Measurements from ENCODE around the gene ATG2A. TPM values are rescaled to one million over a fixed set of nuclear protein-coding genes. Genes with fewer than 3 reads are reported as not detected.
A peak's percentile ranks its signal among the peaks of the same experiment; 100 is the strongest.

Gene ATG2A
- polyA plus RNA-seq, 3 donors, result 2.6 to 24.9 (median 4.0) TPM

- Histone ChIP-seq H2AFZ (ENCODE audit: insufficient read depth, low read depth, low read length, poor library complexity, severe bottlenecking) (no peak overlapping the region), H3K36me3 (replicated peaks in 1 of 2; ENCODE audit: control insufficient read depth in 1 of 2, insufficient read depth in 2 of 2, low read length in 2 of 2) (peaks cover 60 to 69% of the 10 kb centered on the region in 2 donors), H3K9ac (ENCODE audit: insufficient read depth, low read length, poor library complexity, severe bottlenecking) (no peak overlapping the region), H4K20me1 (ENCODE audit: insufficient read depth, low read length) (peaks cover 6% of the 10 kb centered on the region), H3K27me3 (ENCODE audit: control insufficient read depth in 2 of 2, insufficient read depth in 2 of 2, low read length in 2 of 2) (no peaks in the 10 kb centered on the region), H3K79me2 (ENCODE audit: insufficient read depth, low read length) (no peaks in the 10 kb centered on the region), H3K4me1 (ENCODE audit: control insufficient read depth in 1 of 2, insufficient read depth in 2 of 2, low read length in 2 of 2) (peaks cover 9 to 13% of the 10 kb centered on the region in 2 donors), H3K9me3 (replicated peaks in 1 of 2; ENCODE audit: control insufficient read depth in 1 of 2, insufficient read depth in 1 of 2, low read length in 2 of 2) (no peaks in the 10 kb centered on the region), H3K4me3 (replicated peaks in 1 of 3; ENCODE audit: low read depth in 2 of 3, low read length in 3 of 3) (no peak overlapping the region), H3K4me2 (replicated peaks; ENCODE audit: extremely low read depth, low read length, poor library complexity, severe bottlenecking) (no peak overlapping the region), H3K27ac (ENCODE audit: low read depth in 1 of 2, low read length in 2 of 2) (no peak overlapping the region)
- whole genome bisulfite sequencing (ENCODE audit: insufficient coverage), result 94% methylated on average over 9 of the region's 14 CpGs
- TF ChIP-seq CTCF (IDR thresholded peaks at IDR 0.05), result no peak
- peaks cover 57 to 60% of the 10 kb centered on the region in 2 donors for H3K36me3 Mint-ChIP-seq
- peaks cover 5% of the 10 kb centered on the region for H3K4me1 Mint-ChIP-seq
- H3K27ac Mint-ChIP-seq, result peak overlapping the region in 1 of 7 donors; percentile 62
- DNase-seq, result no peak
- peaks cover 0 to 4% (median 1%) of the 10 kb centered on the region in 3 donors for H3K27me3 Mint-ChIP-seq (ENCODE audit: low read depth in 3 of 3)
- intact Hi-C loops (cut with micrococcal nuclease), result no loop called here
- H3K4me3 Mint-ChIP-seq, result no peak overlapping the region
- H3K9me3 Mint-ChIP-seq, result no peaks in the 10 kb centered on the region
Measured at GRCh38 chr11:64896448-64897022, 20.5 kb downstream of the ATG2A start.

DNA sequence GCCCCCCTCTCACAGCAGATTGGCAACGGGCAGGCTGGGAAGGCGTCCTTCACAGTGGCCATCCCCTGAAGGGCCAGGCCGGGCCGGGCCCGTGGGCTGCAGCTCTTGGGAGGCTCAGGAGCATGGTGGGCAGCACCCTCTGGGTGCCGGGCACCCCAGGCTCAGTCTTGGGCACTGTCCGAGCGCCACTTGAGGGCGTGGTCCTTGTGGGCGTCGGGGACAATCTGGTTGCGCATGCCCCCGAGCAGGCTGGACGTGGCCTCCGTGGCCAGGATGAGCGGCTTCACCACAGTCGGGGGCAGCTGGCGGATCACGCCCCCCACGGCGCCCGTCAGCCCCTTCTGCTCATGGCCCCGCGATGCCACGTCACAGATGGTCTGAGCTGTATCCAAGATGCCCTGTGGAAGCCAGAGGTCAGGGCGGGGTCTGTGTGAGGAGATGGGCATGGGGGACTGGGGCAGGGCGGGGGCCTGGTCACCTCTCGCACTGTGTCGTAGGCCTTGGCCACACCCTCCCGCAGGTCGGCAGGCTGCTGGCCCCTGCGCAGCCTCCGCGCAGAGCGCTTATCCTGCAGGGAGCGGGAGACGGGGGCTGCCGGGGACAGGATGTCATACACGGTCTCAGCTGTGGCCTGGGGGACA, 22.1 kb downstream of the ATG2A start:
- Histone ChIP-seq H4K20me1 (ENCODE audit: insufficient read depth, low read length) (peaks cover 6% of the 10 kb centered on the region), H3K9ac (ENCODE audit: insufficient read depth, low read length, poor library complexity, severe bottlenecking) (no peak overlapping the region), H3K79me2 (ENCODE audit: insufficient read depth, low read length) (no peaks in the 10 kb centered on the region), H2AFZ (ENCODE audit: insufficient read depth, low read depth, low read length, poor library complexity, severe bottlenecking) (no peak overlapping the region), H3K4me2 (replicated peaks; ENCODE audit: extremely low read depth, low read length, poor library complexity, severe bottlenecking) (no peak overlapping the region), H3K9me3 (replicated peaks in 1 of 2; ENCODE audit: control insufficient read depth in 1 of 2, insufficient read depth in 1 of 2, low read length in 2 of 2) (no peaks in the 10 kb centered on the region), H3K4me3 (replicated peaks in 1 of 3; ENCODE audit: low read depth in 2 of 3, low read length in 3 of 3) (no peak overlapping the region), H3K4me1 (ENCODE audit: control insufficient read depth in 1 of 2, insufficient read depth in 2 of 2, low read length in 2 of 2) (peaks cover 9 to 13% of the 10 kb centered on the region in 2 donors), H3K27ac (ENCODE audit: low read depth in 1 of 2, low read length in 2 of 2) (no peak overlapping the region), H3K36me3 (replicated peaks in 1 of 2; ENCODE audit: control insufficient read depth in 1 of 2, insufficient read depth in 2 of 2, low read length in 2 of 2) (peaks cover 44 to 53% of the 10 kb centered on the region in 2 donors), H3K27me3 (ENCODE audit: control insufficient read depth in 2 of 2, insufficient read depth in 2 of 2, low read length in 2 of 2) (no peaks in the 10 kb centered on the region)
- Mint-ChIP-seq H3K27ac (no peak overlapping the region), H3K36me3 (peaks cover 43 to 45% of the 10 kb centered on the region in 2 donors), H3K4me1 (peaks cover 5% of the 10 kb centered on the region), H3K4me3 (no peak overlapping the region), H3K27me3 (ENCODE audit: low read depth in 3 of 3) (peaks cover 1 to 5% (median 4%) of the 10 kb centered on the region in 3 donors), H3K9me3 (no peaks in the 10 kb centered on the region)
- intact Hi-C loops (cut with micrococcal nuclease), result loop anchor here in 1 of 2 donors (1.0 kb wide), 1 partner anchor 48 kb away; no protein-coding TSS in a partner anchor
- DNase-seq, result no peak
- TF ChIP-seq CTCF (IDR thresholded peaks at IDR 0.05), result no peak
- WGBS (ENCODE audit: insufficient coverage), result 80% methylated on average over 35 of the region's 39 CpGs
